Activated CD4-positive, alpha-beta T cell treated with anti-CD3 and anti-CD28 coated beads, Interleukin-10, Interleukin-2, amounts not matched to agents 100 ng/mL and 50 ng/mL, durations not matched to agents 16 hours and 8 hours (primary cell): ENCODE data around the gene FAM111B.

ENCODE experiments used
- DNase-seq: peaks from one replicate; pipeline ENCODE4 v3.0.0-alpha.2; 2020

The FAM111B gene

DNA sequence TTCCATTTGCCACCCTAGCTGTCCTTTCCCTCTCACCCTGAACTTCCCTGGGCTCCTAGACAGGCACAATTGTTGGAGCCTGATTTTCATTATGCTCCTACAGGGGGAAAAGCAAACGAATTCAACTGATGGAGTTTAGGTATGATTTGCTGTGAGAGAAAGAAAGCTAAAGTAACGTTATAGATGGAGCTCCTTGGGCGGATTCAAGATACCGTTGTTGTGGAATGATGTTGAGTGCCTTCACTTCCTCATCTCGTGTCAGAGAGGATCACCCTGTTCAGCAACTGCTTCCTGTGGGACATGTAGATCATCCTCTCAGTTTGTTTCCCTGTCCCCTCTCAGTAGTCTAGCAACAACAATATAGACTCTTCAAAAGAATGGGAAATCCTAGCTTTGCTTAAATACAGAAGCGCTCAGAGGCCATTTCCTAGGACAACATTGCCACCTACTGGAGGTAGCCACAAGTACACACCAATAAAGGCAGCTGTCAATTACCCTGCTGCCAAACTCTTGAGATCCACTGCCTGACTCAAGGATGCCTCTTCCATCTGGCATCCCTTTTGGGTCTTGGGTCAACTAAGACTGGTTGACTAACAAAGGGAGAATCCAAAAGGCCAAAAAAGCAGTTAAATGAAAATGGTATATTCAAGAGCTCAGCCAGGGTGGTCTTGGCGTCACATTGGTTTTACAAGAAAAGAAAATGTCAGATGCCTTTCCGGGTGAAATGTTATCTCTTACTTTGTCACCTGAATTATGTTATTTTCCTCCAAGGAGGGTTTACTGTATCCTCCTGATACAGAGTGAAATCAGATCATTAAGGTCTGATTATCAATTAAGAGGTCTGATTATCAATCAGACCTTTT is 51.4 kb downstream of the FAM111B start:
- DNase-seq, result peak; percentile 73

DNA sequence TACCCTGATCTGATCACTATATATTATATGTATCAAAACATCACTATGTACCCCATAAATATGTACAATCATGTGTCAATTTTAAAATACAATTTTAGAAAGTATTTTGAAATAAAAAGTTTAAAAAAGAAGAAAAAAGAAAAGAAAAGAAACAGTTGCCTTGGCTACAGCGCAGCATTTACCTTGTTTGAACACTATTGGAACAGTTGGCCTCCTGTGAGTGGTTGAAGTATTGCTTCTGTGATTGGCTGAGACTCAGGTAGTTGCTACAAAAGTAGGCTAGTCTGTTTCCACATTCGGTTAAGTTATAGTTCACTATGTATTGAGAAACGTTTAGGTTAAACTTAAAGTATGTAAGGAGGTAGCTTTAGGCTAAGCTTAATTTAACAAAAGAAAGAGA is 57.0 kb downstream of the FAM111B start:
- no peak for DNase-seq

DNA sequence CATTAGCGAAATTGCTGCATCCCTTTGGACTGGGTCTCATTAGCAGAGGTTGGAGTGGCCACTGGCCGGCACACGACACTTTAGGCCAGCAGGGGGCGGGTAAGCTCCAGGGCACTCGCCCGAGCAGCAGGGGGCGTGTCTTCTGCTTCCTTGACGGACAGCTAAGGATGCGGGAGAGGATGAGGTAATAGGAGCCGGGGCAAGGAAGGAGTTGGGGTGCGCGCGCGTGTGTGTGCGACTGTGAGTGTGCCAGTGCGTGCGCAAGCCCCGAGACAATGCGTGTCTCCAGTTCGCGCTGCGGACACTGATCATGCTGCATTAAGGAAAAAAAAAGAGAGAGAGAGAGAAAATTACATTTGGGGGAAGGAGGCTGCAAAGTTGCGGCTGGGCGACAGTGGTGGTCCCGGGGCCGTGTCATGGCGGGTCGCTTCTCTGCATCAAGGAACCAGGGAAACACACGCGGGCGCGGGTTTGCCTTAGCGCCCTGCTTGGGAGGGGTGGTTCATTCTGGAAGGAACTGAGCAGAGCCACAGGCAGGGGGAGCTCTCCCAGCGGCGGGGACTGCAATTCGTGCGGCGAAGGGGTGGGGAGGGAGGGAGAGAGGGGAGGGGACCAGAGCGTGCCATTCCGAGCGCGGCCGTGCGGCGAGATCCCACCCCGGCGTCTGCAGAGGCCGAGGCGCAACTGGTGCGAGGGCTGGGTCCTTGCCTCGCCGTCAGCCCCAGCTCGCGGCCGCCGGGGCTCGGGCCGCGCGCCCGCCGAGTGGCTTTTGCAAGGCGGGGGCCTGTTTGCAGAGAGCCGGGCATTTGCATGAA is 64.7 kb downstream of the FAM111B start, which contains the start of gene DTX4:
Gene DTX4 (plus strand): TSS at position 625 of the 815 bp plus-strand sequence. CDS start 464 bp downstream, outside the sequence.
- peak; percentile 94 for DNase-seq

DNA sequence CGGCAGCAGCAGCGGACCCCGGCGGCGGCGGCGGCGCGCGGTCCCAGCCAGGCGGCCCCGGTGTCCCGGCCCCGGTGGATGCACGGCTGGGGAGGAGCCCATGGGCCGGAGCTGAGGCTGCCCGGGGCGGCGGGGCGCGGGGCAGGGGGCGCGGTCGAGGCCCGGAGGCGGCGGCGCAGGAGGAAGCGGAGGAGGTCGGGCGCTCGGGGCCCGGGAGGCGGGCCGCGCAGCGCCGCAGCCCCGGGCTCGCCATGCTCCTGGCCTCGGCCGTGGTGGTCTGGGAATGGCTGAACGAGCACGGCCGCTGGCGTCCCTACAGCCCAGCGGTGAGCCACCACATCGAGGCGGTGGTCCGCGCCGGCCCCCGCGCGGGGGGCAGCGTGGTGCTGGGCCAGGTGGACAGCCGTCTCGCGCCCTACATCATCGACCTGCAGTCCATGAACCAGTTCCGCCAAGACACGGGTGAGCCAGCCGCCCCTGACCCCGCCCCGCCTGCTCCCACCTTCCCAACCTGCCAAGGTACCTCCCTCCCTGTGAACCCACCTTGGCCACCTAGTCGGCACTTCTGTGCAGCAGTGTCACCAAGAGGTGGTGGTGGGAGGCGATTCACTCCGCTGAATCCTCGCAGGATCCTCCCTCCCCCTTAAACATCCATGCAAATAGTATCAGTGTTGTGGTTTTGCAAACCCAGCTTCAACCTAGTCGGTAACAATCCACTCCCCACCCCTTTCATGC is 65.5 kb downstream of the FAM111B start:
- no peak for DNase-seq

DNA sequence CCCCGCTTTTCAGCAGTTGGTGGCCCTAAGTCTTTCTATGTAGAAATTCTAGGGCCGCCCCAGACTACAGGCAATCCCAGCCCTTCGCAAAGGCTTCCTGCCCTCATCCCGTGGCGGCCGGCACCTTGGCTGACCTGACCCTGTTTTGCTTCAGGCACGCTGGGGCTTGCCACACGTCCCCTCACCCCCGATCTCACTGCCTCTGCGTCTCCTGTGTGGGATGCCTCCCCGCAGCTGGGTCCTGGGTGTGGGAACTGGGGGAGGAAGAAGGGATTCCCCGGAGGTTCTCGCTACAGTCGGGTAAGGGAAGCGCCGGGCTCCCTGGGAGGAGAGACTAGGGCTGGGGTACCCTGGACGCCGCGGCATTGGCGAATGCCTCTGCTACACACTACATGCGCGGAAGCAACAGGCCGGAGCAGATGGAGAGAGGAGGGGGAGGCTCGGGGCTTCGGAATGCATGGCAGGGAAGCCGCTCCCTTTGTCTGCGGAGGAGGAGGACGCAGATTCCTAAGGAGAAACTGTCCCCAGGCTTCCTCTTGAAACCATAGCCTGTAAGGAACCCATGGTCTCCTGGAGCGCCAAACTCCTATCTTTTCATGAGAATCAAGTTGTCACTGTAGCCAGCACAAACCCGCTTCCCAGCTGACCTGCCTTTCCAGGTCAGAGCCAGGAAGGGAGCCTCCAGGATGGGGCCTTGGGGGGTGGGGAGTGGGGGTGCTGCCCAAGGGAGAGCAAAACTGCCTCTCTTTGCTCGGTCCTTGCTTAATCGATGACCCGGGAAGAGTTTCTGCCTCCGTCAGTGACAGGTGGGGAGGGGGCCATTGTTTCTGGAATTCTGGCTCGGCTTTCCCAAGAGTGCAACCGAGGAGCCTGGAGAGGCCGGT is 66.3 kb downstream of the FAM111B start:
- DNase-seq, result no peak

DNA sequence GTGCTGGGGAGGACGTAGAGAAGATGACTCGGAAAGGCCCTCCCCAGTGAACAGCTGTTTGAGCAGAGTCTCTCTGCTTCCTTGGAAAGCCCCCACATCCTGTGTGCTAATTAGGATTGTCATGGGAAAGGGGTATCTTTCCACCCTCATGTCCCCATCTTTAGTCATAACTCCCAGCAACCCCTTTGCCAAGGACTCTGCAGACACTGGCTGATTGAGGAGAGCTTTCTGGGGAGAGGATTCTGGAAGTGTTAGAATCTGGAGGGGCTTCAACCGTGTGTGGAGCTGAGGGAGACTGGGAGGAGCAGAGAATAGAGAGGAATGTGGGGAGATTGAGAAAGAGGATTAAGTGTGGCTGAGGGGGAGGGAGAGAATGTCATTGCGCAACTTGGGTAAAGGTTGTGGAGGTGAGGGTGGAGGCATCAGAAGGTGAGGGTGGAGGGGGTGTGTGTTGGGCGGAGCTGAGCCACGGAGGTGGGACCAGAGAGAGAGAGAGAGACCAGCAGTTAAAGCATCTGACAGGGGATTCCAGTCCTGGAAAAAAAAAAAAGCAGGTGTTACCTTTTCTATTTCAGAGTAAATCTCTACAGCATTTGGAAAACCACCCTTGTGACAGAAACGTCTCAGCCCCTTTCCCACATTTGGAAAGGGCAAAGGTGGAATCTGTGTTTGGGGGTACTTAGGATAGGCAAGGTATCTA is 67.1 kb downstream of the FAM111B start:
- no peak for DNase-seq

DNA sequence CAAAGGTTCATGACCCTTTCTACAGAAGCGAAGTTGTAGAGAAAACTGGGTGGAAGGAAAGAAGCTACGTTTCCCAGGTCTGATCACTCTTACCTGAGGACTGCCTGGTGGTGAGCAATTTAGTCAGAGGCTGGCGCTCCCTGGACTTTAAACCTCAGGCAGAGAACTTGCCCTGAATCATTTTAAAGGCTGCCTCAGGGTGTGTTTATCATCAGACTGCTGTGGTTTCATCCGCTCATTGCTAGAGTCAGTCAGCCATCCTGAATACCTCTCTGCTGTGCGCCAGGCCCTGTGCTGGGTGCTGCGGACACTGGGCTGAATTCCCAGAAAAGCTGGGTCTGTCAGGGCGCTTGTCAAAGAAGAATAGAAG is 67.6 kb downstream of the FAM111B start:
- DNase-seq, result peak; percentile 6

DNA sequence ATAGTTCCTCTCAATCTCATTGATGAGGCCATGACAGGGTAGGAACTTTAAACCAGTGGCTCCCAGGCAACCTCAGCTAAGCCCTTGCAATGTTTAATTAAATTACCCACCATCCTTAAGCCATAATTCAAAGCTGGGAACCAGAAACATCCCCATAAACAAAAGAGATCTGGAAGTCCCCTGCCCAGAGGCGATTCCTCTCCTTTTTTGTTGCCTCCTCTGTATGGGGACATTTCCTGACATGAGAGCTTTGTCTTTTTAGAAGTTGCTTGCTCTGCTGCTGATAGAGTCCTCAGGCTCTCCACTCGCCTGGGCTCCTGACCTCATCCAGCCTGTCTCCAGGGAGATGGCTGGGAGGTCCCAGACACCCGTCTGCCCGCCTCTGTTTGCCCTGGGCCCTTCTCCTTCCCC is 68.1 kb downstream of the FAM111B start:
- DNase-seq, result no peak

DNA sequence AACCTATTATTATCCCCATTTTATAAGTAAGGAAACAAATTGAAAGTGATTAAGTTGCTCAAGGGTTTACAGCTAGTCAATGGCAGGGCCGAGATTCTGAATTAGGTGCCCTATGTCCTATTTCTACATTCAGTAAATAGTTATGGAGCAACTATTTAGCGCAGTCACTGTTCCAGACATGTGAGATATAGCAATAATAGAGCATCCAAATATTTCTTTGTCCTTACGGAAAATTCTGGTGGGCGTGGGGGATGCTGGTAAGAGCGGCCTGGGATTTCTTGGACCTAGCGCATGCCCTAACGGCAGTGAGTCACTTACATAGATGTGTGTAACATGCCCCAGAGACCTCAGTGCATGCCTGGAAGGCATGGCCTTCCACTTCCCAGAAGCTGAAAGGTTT is 69.3 kb downstream of the FAM111B start:
- no peak for DNase-seq
